Measurements from ENCODE around the gene P2RY2. TPM values are rescaled to one million over a fixed set of nuclear protein-coding genes. Genes with fewer than 3 reads are reported as not detected.
"Not testable (repeated sequence)": the region's sequence is repeated elsewhere in the genome, so short reads cannot be mapped to it uniquely, and the experiment has no call there.

The P2RY2 gene
- total and polyA plus RNA-seq, 5 experiments from 2014 or later: not detected

- peak overlapping the region in 2 of 10 donors; percentile 31 to 61 for H3K27ac Mint-ChIP-seq
- peaks cover 0 to 19% (median 13%) of the 10 kb centered on the region in 5 donors for H3K27me3 Mint-ChIP-seq
- no peaks in the 10 kb centered on the region for H3K36me3 Mint-ChIP-seq
- POLR2A ChIA-PET: no interaction called here
- peaks cover 0 to 30% (median 0%) of the 10 kb centered on the region in 4 donors for H3K4me1 Mint-ChIP-seq
- ATAC-seq (no peak), DNase-seq (no peak)
- no peak overlapping the region for H3K4me3 Mint-ChIP-seq
- H3K9me3 Mint-ChIP-seq: no peaks in the 10 kb centered on the region
Observed at GRCh38 chr11:73190557-73190885, 27.6 kb upstream of the P2RY2 start.

- peak overlapping the region in 1 of 10 donors; percentile 8 for H3K27ac Mint-ChIP-seq
- no peak overlapping the region for H3K4me3 Mint-ChIP-seq
- H3K27me3 Mint-ChIP-seq: peaks cover 0 to 15% (median 10%) of the 10 kb centered on the region in 5 donors
- DNase-seq: no peak
- peaks cover 0 to 28% (median 0%) of the 10 kb centered on the region in 4 donors for H3K4me1 Mint-ChIP-seq
- ATAC-seq: no peak
- POLR2A ChIA-PET: no interaction called here
- H3K9me3 Mint-ChIP-seq: no peaks in the 10 kb centered on the region
- H3K36me3 Mint-ChIP-seq: no peaks in the 10 kb centered on the region
Observed at GRCh38 chr11:73191151-73191550, 26.9 kb upstream of the P2RY2 start.

- DNase-seq: no peak
- ATAC-seq: no peak
- Mint-ChIP-seq H3K27me3 (peaks cover 0 to 10% (median 7%) of the 10 kb centered on the region in 5 donors), H3K27ac (no peak overlapping the region), H3K4me1 (peaks cover 0 to 22% (median 0%) of the 10 kb centered on the region in 4 donors), H3K4me3 (no peak overlapping the region), H3K36me3 (no peaks in the 10 kb centered on the region), H3K9me3 (no peaks in the 10 kb centered on the region)
- POLR2A ChIA-PET: no interaction called here
Observed at GRCh38 chr11:73192272-73192671, 25.8 kb upstream of the P2RY2 start.

DNA sequence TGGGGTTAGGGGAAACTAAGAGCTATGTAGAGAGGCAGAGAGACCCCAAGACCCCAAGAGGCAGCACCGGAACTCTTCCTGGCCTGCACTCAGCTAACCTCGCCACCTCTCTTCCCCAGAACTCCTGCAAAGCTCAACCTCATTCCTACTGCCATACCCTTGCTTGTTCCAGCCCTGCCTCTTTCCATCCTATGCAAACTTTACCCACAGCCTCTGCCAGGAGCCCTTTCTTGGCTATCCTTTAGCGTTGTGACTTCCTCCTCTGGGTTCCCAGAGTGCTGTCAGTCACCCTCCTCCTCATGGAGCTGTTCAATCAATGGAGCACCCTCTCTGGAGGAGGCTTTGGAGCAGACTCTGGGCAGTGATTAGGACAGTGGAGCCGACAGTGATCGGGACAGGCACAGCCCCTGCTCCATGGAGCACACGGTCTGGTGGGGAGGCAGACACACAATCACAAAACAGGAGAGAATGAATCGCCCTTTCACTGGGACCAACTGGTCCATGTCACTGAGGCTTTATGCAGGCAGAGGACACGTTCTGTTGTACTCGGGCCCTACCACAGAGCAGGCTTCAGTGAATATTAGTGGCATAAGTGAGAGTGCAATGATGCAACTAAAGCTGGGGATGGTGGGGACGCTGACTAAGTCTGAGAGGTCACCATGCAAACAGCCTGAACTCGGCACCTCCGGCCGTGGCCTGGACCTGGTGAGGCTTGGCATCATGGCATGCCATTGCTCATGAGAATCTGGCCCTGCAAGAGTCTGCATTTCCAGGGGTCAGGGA is 24.6 kb upstream of the P2RY2 start:
- DNase-seq (no peak), ATAC-seq (no peak)
- POLR2A ChIA-PET: no interaction called here
- no peaks in the 10 kb centered on the region for H3K36me3 Mint-ChIP-seq
- peaks cover under 1 to 10% (median 7%) of the 10 kb centered on the region in 5 donors for H3K27me3 Mint-ChIP-seq
- H3K27ac Mint-ChIP-seq: no peak overlapping the region
- H3K4me3 Mint-ChIP-seq: no peak overlapping the region
- H3K9me3 Mint-ChIP-seq: no peaks in the 10 kb centered on the region
- H3K4me1 Mint-ChIP-seq: peaks cover 0 to 21% (median 0%) of the 10 kb centered on the region in 4 donors

DNA sequence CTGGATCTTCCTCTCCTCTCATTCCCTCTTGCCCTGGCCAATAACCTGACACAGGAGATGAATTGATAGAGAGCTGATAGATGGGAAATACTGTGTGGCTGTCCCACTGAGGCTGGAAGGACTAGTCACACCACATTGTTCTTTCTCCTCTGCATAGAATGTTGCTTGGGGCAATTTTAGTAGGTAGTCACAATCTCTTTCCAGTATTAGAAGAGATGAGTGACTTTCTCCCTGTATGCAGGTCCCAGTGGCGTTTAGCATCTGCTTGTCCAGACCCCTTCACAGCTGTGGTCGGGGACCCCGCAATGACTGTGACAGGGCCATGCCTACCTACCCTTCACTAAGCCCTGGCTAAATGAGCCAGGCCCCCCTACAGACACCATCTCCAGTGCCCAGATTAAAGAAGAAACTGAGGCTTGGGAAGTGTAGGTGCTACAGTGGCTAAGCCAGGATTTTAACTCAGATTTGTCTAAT is 24.0 kb upstream of the P2RY2 start:
- Mint-ChIP-seq H3K4me1 (peaks cover 0 to 17% (median 0%) of the 10 kb centered on the region in 4 donors), H3K36me3 (no peaks in the 10 kb centered on the region), H3K4me3 (no peak overlapping the region), H3K27ac (no peak overlapping the region), H3K9me3 (no peaks in the 10 kb centered on the region), H3K27me3 (peaks cover 2 to 10% (median 7%) of the 10 kb centered on the region in 5 donors)
- no peak for DNase-seq
- ATAC-seq: no peak
- POLR2A ChIA-PET: no interaction called here

DNA sequence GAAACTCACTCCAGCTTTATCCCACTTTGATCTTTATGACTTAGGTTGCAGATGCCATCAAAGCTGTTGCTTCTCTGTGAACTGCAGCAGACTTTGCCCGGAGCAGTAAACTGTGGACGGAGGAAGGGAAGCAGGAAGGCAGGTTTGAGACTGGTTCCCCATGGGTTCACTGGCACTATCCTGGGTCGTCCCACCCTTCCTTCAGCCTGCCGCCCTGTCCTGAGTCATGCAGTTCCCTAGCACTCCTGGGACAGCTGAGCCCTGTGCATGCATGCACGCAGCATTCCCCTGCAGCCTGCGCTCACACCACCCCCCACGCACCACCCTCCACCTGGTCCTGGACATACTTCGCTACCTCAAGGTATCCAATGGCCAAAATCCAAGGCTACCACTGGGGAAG is 23.5 kb upstream of the P2RY2 start:
- no peaks in the 10 kb centered on the region for H3K36me3 Mint-ChIP-seq
- POLR2A ChIA-PET: no interaction called here
- no peak overlapping the region for H3K27ac Mint-ChIP-seq
- peaks cover 0 to 12% (median 0%) of the 10 kb centered on the region in 4 donors for H3K4me1 Mint-ChIP-seq
- ATAC-seq: no peak
- DNase-seq: no peak
- H3K27me3 Mint-ChIP-seq: peaks cover 2 to 10% (median 7%) of the 10 kb centered on the region in 5 donors
- no peak overlapping the region for H3K4me3 Mint-ChIP-seq
- no peaks in the 10 kb centered on the region for H3K9me3 Mint-ChIP-seq

- H3K27me3 Mint-ChIP-seq: peaks cover 2 to 5% (median 3%) of the 10 kb centered on the region in 5 donors
- POLR2A ChIA-PET: no interaction called here
- ATAC-seq: no peak
- no peak overlapping the region for H3K4me3 Mint-ChIP-seq
- H3K4me1 Mint-ChIP-seq: peaks cover 0 to 5% (median 0%) of the 10 kb centered on the region in 4 donors
- DNase-seq: no peak
- H3K36me3 Mint-ChIP-seq: no peaks in the 10 kb centered on the region
- no peak overlapping the region for H3K27ac Mint-ChIP-seq
- H3K9me3 Mint-ChIP-seq: no peaks in the 10 kb centered on the region
Observed at GRCh38 chr11:73195191-73196007, 22.7 kb upstream of the P2RY2 start.

DNA sequence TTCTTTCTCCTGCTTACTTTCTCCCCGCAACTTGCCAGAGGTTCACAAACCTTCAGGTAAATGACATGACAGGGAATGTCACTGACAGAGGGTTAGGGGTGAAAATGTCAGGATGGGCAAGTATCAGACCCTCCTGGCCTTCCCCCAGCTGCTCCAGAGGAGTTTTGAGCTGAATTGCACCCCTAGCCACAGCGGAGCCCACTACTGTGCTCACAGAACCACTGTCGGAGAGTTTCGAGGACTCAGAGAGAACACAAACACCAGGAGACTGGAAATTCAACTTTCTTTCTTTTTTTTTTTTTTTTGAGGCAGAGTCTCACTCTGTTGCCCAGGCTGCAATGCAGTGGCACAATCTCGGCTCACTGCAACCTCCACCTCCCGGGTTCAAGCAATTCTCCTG is 21.5 kb upstream of the P2RY2 start:
- ATAC-seq (no peak), DNase-seq (no peak)
- Mint-ChIP-seq H3K9me3 (no peaks in the 10 kb centered on the region), H3K4me1 (peaks cover 0 to 2% (median 0%) of the 10 kb centered on the region in 4 donors), H3K27ac (no peak overlapping the region), H3K4me3 (no peak overlapping the region), H3K27me3 (peaks cover 0 to 5% (median 1%) of the 10 kb centered on the region in 5 donors), H3K36me3 (no peaks in the 10 kb centered on the region)
- POLR2A ChIA-PET: interaction anchor here (0.7 kb wide), 1 partner anchor 50 kb away, joined by 3 read pairs; no protein-coding TSS in a partner anchor

GRCh38 chr11:73197348-73197747 is 20.7 kb upstream of the P2RY2 start:
- Mint-ChIP-seq H3K4me3 (no peak overlapping the region), H3K9me3 (no peaks in the 10 kb centered on the region), H3K27ac (no peak overlapping the region), H3K27me3 (peaks cover 0 to 6% (median 2%) of the 10 kb centered on the region in 5 donors), H3K4me1 (no peaks in the 10 kb centered on the region), H3K36me3 (no peaks in the 10 kb centered on the region)
- ATAC-seq (no peak), DNase-seq (no peak)
- POLR2A ChIA-PET: interaction anchor here (0.7 kb wide), 2 partner anchors 12 to 50 kb away, joined by 3 read pairs; no protein-coding TSS in a partner anchor

DNA sequence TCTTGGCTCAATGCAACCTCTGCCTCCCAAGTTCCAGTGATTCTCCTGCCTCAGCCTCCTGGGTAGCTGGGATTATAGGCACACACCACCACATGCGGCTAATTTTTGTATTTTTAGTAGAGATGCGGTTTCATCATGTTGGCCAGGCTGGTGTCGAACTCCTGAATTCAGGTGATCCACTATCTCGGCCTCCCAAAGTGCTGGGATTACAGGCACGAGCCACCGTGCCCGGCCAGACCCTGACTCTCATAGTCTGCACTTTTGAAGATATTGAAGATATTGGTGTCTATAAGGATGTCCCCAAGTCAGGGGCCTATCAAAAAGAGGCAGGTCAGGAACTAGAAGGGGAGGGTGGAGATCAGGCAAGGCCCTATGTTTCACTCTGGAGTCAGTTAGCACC is 20.3 kb upstream of the P2RY2 start:
- not testable (repeated sequence) for ATAC-seq, H3K9me3 Mint-ChIP-seq, H3K27ac Mint-ChIP-seq, H3K4me1 Mint-ChIP-seq, H3K36me3 Mint-ChIP-seq, H3K4me3 Mint-ChIP-seq, H3K27me3 Mint-ChIP-seq, DNase-seq
- POLR2A ChIA-PET: interaction anchor here (0.7 kb wide), 1 partner anchor 12 kb away, joined by 3 read pairs; no protein-coding TSS in a partner anchor

- Mint-ChIP-seq H3K27me3 (peaks cover 3 to 11% (median 7%) of the 10 kb centered on the region in 5 donors), H3K9me3 (no peaks in the 10 kb centered on the region), H3K27ac (no peak overlapping the region), H3K4me1 (no peaks in the 10 kb centered on the region), H3K36me3 (no peaks in the 10 kb centered on the region), H3K4me3 (no peak overlapping the region)
- POLR2A ChIA-PET: no interaction called here
- DNase-seq: no peak
- ATAC-seq: no peak
Observed at GRCh38 chr11:73198677-73199076, 19.4 kb upstream of the P2RY2 start.

GRCh38 chr11:73199446-73199845 is 18.6 kb upstream of the P2RY2 start:
- H3K4me1 Mint-ChIP-seq: peaks cover 0 to 5% (median 0%) of the 10 kb centered on the region in 4 donors
- ATAC-seq (no peak), DNase-seq (no peak)
- H3K4me3 Mint-ChIP-seq: no peak overlapping the region
- no peaks in the 10 kb centered on the region for H3K9me3 Mint-ChIP-seq
- POLR2A ChIA-PET: no interaction called here
- peaks cover 5 to 16% (median 12%) of the 10 kb centered on the region in 5 donors for H3K27me3 Mint-ChIP-seq
- H3K36me3 Mint-ChIP-seq: no peaks in the 10 kb centered on the region
- H3K27ac Mint-ChIP-seq: peak overlapping the region in 1 of 10 donors; percentile 47

DNA sequence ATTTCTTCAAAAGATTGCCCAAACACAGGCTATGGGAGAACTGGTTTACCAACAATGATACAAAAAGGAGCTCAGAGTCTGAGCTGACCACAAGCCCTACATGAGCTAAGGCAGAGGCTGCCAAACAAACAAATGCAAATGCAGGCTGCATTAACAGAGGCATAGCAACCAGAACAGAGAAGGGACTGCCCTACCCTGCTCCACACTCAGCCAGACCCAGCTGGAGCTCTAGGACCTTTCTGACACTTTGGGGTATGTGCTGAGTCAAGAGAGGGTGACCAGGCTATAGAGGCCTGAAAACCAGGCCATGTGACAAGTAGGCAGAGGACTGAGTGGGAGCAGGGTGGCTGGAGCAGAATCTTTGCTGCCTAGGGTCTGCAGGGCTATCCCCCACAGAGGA is 17.8 kb upstream of the P2RY2 start:
- POLR2A ChIA-PET: no interaction called here
- no peak for ATAC-seq
- peaks cover 9 to 23% (median 16%) of the 10 kb centered on the region in 5 donors for H3K27me3 Mint-ChIP-seq
- H3K36me3 Mint-ChIP-seq: no peaks in the 10 kb centered on the region
- peaks cover 0 to 6% (median 0%) of the 10 kb centered on the region in 4 donors for H3K4me1 Mint-ChIP-seq
- H3K27ac Mint-ChIP-seq: no peak overlapping the region
- DNase-seq: no peak
- no peak overlapping the region for H3K4me3 Mint-ChIP-seq
- no peaks in the 10 kb centered on the region for H3K9me3 Mint-ChIP-seq

Data from naive thymus-derived CD8-positive, alpha-beta T cell (primary cell).